ENCODE data around the gene GTF2H4. TPM values are rescaled to one million over a fixed set of nuclear protein-coding genes. Genes with fewer than 3 reads are reported as not detected.
"Not testable (repeated sequence)": the region's sequence is repeated elsewhere in the genome, so short reads cannot be mapped to it uniquely, and the experiment has no call there.

GTF2H4 gene
- total and polyA plus RNA-seq, 8 donors = 29.5 to 59.5 (median 49.6) TPM

DNA sequence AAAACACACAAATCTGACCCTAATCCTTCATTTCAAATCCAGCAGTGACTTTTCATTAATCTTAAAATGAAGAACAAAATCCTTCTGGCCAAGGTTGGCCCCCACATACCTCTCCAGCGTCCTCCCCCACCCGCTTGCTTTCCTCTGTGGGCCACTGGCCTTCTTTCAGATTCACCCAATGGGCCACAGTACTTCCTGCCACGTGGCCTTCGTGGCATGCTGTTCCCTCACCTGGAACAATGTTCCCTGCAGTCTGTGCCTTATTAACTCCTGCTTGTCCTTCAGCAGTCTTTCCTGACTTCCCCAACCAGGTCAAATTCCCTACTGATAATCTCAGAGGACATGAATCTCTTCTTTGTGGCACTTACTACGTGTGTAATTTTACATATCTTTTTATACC lies 5.3 kb upstream of the GTF2H4 start:
- no peaks in the 10 kb centered on the region for H3K27me3 ChIP-seq
- no peak overlapping the region for H3K4me3 ChIP-seq
- H3K27ac ChIP-seq = no peak overlapping the region
- TF ChIP-seq, protein P1, sequence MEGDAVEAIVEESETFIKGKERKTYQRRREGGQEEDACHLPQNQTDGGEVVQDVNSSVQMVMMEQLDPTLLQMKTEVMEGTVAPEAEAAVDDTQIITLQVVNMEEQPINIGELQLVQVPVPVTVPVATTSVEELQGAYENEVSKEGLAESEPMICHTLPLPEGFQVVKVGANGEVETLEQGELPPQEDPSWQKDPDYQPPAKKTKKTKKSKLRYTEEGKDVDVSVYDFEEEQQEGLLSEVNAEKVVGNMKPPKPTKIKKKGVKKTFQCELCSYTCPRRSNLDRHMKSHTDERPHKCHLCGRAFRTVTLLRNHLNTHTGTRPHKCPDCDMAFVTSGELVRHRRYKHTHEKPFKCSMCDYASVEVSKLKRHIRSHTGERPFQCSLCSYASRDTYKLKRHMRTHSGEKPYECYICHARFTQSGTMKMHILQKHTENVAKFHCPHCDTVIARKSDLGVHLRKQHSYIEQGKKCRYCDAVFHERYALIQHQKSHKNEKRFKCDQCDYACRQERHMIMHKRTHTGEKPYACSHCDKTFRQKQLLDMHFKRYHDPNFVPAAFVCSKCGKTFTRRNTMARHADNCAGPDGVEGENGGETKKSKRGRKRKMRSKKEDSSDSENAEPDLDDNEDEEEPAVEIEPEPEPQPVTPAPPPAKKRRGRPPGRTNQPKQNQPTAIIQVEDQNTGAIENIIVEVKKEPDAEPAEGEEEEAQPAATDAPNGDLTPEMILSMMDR (IDR thresholded peaks at IDR 0.05) = no peak
- H3K4me1 ChIP-seq = peaks cover 3 to 6% of the 10 kb centered on the region in 2 donors
- H3K36me3 ChIP-seq = peaks cover 0 to 19% of the 10 kb centered on the region in 2 donors
- intact Hi-C loops (cut with DNase I) = no loop called here
- DNase-seq (no peak), ATAC-seq (no peak)
- no peaks in the 10 kb centered on the region for H3K9me3 ChIP-seq

DNA sequence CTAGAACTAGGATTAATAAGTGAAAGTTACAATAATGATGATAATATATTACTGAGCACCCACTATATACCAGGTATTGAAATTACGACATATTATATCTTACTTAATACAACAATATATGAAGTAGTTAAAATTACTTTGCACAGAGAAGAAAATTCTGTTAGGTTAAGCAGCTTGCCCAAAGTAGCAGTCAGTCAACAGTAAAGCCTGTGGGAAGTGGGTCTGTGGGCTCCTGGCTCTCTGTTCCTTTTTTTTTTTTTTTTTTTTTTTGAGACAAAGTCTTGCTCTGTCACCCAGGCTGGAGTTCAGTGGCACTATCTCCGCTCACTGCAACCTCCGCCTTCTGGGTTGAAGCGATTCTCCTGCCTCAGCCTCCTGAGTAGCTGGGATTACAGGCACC lies 4.8 kb upstream of the GTF2H4 start:
- no peak for DNase-seq
- TF ChIP-seq, protein P1 (IDR thresholded peaks at IDR 0.05) = no peak
- no peaks in the 10 kb centered on the region for H3K9me3 ChIP-seq
- intact Hi-C loops (cut with DNase I) = no loop called here
- H3K4me1 ChIP-seq = peaks cover 3 to 8% of the 10 kb centered on the region in 2 donors
- no peaks in the 10 kb centered on the region for H3K27me3 ChIP-seq
- peaks cover 0 to 13% of the 10 kb centered on the region in 2 donors for H3K36me3 ChIP-seq
- no peak overlapping the region for H3K27ac ChIP-seq
- no peak overlapping the region for H3K4me3 ChIP-seq
- ATAC-seq = no peak

DNA sequence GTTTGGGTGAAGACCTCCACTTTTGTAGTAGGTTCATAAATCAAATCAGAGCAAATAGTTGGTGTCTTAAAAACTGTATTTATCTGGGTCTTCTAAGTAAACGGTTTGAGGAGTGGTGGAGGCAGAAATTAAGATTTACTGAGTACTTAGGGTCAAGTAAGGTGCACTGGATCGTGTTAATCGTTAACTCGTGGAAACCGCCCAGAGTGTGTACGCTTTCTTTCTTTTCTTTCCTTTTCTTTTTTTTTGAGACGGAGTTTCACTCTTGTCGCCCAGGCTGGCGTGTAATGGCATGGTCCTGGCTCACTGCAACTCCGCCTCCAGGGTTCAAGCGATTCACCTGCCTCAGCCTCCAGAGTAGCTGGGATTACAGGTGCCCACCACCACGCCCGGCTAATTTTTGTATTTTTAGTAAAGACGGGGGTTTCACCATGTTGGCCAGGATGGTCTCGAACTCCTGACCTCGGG lies 683 bp upstream of the GTF2H4 start:
- Histone ChIP-seq H3K27ac (peak overlapping the region in 1 of 2 donors; percentile 55), H3K4me1 (peaks cover 3 to 21% of the 10 kb centered on the region in 2 donors), H3K4me3 (peak overlapping the region; percentile 77 to 91), H3K36me3 (peaks cover 0 to 26% of the 10 kb centered on the region in 2 donors)
- DNase-seq = peak in 1 of 4 donors; percentile 10
- ATAC-seq; H3K27me3 ChIP-seq; intact Hi-C loops (cut with DNase I); H3K9me3 ChIP-seq: not testable (repeated sequence)

DNA sequence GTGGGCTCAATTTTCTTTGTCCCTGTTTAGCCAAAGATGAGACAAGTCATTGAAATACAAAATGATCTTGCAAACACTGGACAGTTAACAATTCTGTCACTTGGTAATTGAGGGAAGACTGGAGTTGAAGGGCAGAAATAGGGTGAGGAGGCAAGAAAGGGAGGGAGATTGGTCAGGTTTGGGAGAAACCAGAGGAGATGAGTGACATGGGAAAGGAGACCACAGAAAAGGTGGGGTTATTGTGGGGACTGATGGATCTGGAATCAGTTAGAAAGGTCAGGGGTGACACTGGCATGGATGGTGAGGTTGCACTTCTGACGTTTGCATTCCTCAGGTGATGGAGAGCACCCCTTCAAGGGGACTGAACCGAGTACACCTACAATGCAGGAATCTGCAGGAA lies 693 bp downstream of the GTF2H4 start:
- Histone ChIP-seq H3K9me3 (no peaks in the 10 kb centered on the region), H3K27ac (no peak overlapping the region), H3K4me1 (peaks cover 7 to 28% of the 10 kb centered on the region in 2 donors), H3K4me3 (peak overlapping the region; percentile 77 to 91), H3K27me3 (no peaks in the 10 kb centered on the region), H3K36me3 (peaks cover 0 to 26% of the 10 kb centered on the region in 2 donors)
- ATAC-seq (no peak), DNase-seq (no peak)
- intact Hi-C loops (cut with DNase I) = no loop called here
- TF ChIP-seq, protein P1 (IDR thresholded peaks at IDR 0.05) = no peak

DNA sequence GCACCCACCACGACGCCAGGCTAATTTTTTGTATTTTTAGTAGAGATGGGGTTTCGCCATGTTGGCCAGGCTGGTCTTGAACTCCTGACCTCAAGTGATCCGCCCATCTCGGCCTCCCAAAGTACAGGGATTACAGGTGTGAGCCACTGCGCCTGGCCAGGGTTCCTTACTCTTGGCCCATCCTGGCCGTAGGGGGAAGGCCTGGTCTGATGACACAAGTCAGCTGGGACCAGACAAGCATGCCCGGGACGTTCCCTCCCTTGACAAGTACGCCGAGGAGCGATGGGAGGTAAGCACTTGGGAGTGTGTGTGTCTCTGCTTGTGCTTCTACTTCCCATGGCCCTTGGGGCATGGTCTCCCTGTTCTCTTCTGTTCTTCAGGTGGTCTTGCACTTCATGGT lies 2.5 kb downstream of the GTF2H4 start:
- intact Hi-C loops (cut with DNase I) = loop anchor here in 1 of 2 donors (10.0 kb wide), 1 partner anchor 164 kb away; no protein-coding TSS in a partner anchor
- H3K27ac ChIP-seq = not testable (repeated sequence)
- H3K36me3 ChIP-seq = peaks cover 0 to 26% of the 10 kb centered on the region in 2 donors

DNA sequence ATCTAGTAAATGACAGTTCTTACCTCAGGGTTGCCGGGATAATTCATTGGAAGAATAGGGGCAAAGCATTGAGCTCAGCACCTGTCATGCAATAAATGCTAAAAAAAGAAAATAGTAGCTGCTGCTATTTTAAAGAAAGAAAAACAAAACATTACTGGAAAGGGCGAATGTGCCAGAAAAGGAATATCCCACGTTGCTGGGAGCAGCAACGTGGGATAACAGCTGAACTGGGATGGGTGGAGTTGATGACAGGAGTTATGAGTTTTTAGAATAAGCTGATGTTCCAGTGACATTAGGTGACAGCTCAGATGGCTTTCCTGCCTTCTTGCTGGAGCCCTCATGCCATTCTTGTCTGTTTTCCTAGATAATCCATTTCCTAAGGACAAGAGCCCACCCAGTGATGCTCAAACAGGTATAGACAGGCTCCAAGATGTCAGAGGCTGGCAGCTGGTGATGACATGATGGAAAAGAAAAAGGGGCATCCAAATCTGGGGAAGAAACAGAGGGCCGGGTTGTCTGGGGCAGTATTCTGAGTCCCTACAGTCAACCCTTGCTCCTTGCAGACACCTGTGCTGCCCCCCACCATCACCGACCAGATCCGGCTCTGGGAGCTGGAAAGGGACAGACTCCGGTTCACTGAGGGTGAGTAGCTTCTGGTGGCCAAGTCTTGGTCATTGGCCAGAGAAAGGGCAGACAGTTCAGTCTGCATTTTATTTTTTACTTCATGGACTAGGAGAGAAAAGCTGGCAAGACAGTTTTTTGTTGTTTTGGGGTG lies 4.9 kb downstream of the GTF2H4 start:
- H3K4me1 ChIP-seq = peaks cover 21 to 46% of the 10 kb centered on the region in 2 donors
- TF ChIP-seq, protein P1 (IDR thresholded peaks at IDR 0.05) = no peak
- intact Hi-C loops (cut with DNase I) = loop anchor here in 1 of 2 donors (10.0 kb wide), 1 partner anchor 162 kb away; no protein-coding TSS in a partner anchor

More for the DNA sequence above, 2.5 kb downstream of the GTF2H4 start:
- not testable (repeated sequence) for H3K4me3 ChIP-seq, DNase-seq, H3K9me3 ChIP-seq, H3K27me3 ChIP-seq, ATAC-seq
- H3K4me1 ChIP-seq = peaks cover 16 to 41% of the 10 kb centered on the region in 2 donors

More for the DNA sequence above, 4.9 kb downstream of the GTF2H4 start:
- no peak for ATAC-seq
- no peaks in the 10 kb centered on the region for H3K9me3 ChIP-seq
- peak overlapping the region; percentile 82 to 93 for H3K27ac ChIP-seq
- peaks cover 0 to 31% of the 10 kb centered on the region in 2 donors for H3K36me3 ChIP-seq
- H3K27me3 ChIP-seq = no peaks in the 10 kb centered on the region
- DNase-seq = no peak
- H3K4me3 ChIP-seq = peak overlapping the region in 1 of 2 donors; percentile 60
